OCI-LY1 (cell line): ENCODE results near the gene ANO6.

Source experiments
- H2AFZ ChIP-seq: fragments of 200-600 bp; sonication (generic), shearing (Covaris generic); 2 replicates; pipeline ENCODE4 v1.6.0; 2014; ENCODE audit warnings: antibody characterized with exemption, mild to moderate bottlenecking, low read length
- H3F3A ChIP-seq: fragments of 200-600 bp; sonication (generic), shearing (Covaris generic); 2 replicates; pipeline ENCODE4 v1.6.0; 2014; ENCODE audit warnings: mild to moderate bottlenecking, antibody characterized with exemption, low read length, moderate library complexity; ENCODE audit not compliant: insufficient read depth
- H3K27ac ChIP-seq: fragments of 200-600 bp; sonication (generic); 2 replicates; pipeline ENCODE4 v1.5.1; 2014; ENCODE audit warnings: low read length, mixed run types, mild to moderate bottlenecking, low read depth; ENCODE audit not compliant: poor library complexity, severe bottlenecking
- H3K27me3 ChIP-seq: fragments of 200-600 bp; sonication (generic); 2 replicates; pipeline ENCODE4 v1.6.0; 2014; ENCODE audit warnings: antibody characterized with exemption, mild to moderate bottlenecking, low read length, moderate library complexity; ENCODE audit not compliant: insufficient read depth
- H3K36me3 ChIP-seq: fragments of 200-600 bp; sonication (generic); 2 replicates; pipeline ENCODE4 v1.6.1; 2014; ENCODE audit warnings: mild to moderate bottlenecking, antibody characterized with exemption, low read length, moderate library complexity, mixed read lengths; ENCODE audit not compliant: insufficient read depth
- H3K4me1 ChIP-seq: fragments of 200-600 bp; sonication (generic); 2 replicates; pipeline ENCODE4 v1.5.1; 2014; ENCODE audit warnings: mild to moderate bottlenecking, low read length, moderate library complexity; ENCODE audit not compliant: insufficient read depth, severe bottlenecking
- H3K4me2 ChIP-seq: fragments of 200-600 bp; sonication (generic), shearing (Covaris generic); 2 replicates; pipeline ENCODE4 v1.6.1; 2014; ENCODE audit warnings: low read length
- H3K4me3 ChIP-seq: fragments of 200-600 bp; sonication (generic); 2 replicates; pipeline ENCODE4 v1.5.1; 2014; ENCODE audit warnings: low read length, low read depth, mild to moderate bottlenecking, mixed read lengths; ENCODE audit not compliant: poor library complexity, severe bottlenecking
- H3K79me2 ChIP-seq: fragments of 200-600 bp; shearing (Covaris generic); 2 replicates; pipeline ENCODE4 v1.6.1; 2016; ENCODE audit warnings: mixed run types, low read length, mixed read lengths; ENCODE audit not compliant: insufficient read depth
- H3K9ac ChIP-seq: fragments of 200-600 bp; sonication (generic), shearing (Covaris generic); 2 replicates; pipeline ENCODE4 v1.6.1; 2014; ENCODE audit warnings: mild to moderate bottlenecking, low read length, mixed read lengths
- H3K9me2 ChIP-seq: fragments of 200-600 bp; sonication (generic), shearing (Covaris generic); 2 replicates; pipeline ENCODE4 v1.6.1; 2014; ENCODE audit warnings: low read depth, mild to moderate bottlenecking, low read length, mixed read lengths
- H3K9me3 ChIP-seq: fragments of 200-600 bp; shearing (Covaris generic); 2 replicates; pipeline ENCODE4 v1.6.1; 2014; ENCODE audit warnings: low read length, mixed read lengths
- H4K20me1 ChIP-seq: fragments of 200-600 bp; sonication (generic), shearing (Covaris generic); 2 replicates; pipeline ENCODE4 v1.6.0; 2016; ENCODE audit warnings: mild to moderate bottlenecking, low read length; ENCODE audit not compliant: insufficient read depth
- EZH2 ChIP-seq: fragments of 200-600 bp; sonication (generic), shearing (Covaris generic); IDR thresholded peaks from 2 replicates; pipeline ENCODE4 v1.8.0; 2017; ENCODE audit warnings: borderline replicate concordance, mixed run types, mild to moderate bottlenecking, antibody characterized with exemption, low read length, moderate library complexity, mixed read lengths
- TF ChIP-seq, protein P1 (sequence below): fragments of 200-600 bp; sonication (generic), shearing (Covaris generic); IDR thresholded peaks from 2 replicates; pipeline ENCODE4 v1.5.1; 2017; ENCODE audit warnings: mild to moderate bottlenecking, antibody characterized with exemption, low read length, moderate library complexity, mixed read lengths

ANO6 gene

DNA sequence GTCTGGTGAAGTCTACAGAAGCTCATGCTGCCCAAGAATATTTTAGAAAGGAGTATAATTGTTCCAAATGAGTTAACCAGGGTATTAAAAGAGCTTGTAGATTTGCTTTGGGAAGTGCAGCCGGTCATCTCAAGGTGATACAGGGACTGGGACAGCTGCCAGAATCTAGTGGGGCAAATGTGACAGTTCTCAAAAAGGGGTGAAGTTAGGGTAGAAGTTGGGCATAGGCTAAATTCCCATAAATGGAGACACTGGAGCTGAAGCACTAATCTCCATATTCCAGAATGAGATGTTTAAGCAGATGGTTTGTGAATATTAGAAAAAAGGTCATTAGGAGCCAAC is 94.7 kb downstream of the ANO6 start:
- Histone ChIP-seq H3F3A (no peaks in the 10 kb centered on the region), H3K9me3 (no peaks in the 10 kb centered on the region), H3K27me3 (no peaks in the 10 kb centered on the region), H3K27ac (no peak overlapping the region), H3K9ac (no peak overlapping the region), H3K4me1 (no peaks in the 10 kb centered on the region), H3K4me3 (no peak overlapping the region), H3K4me2 (no peak overlapping the region), H3K79me2 (no peaks in the 10 kb centered on the region), H3K9me2 (no peaks in the 10 kb centered on the region), H4K20me1 (no peaks in the 10 kb centered on the region), H3K36me3 (no peaks in the 10 kb centered on the region), H2AFZ (no peak overlapping the region)
- TF ChIP-seq, protein P1, sequence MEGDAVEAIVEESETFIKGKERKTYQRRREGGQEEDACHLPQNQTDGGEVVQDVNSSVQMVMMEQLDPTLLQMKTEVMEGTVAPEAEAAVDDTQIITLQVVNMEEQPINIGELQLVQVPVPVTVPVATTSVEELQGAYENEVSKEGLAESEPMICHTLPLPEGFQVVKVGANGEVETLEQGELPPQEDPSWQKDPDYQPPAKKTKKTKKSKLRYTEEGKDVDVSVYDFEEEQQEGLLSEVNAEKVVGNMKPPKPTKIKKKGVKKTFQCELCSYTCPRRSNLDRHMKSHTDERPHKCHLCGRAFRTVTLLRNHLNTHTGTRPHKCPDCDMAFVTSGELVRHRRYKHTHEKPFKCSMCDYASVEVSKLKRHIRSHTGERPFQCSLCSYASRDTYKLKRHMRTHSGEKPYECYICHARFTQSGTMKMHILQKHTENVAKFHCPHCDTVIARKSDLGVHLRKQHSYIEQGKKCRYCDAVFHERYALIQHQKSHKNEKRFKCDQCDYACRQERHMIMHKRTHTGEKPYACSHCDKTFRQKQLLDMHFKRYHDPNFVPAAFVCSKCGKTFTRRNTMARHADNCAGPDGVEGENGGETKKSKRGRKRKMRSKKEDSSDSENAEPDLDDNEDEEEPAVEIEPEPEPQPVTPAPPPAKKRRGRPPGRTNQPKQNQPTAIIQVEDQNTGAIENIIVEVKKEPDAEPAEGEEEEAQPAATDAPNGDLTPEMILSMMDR, result no peak
- no peak for TF ChIP-seq EZH2

DNA sequence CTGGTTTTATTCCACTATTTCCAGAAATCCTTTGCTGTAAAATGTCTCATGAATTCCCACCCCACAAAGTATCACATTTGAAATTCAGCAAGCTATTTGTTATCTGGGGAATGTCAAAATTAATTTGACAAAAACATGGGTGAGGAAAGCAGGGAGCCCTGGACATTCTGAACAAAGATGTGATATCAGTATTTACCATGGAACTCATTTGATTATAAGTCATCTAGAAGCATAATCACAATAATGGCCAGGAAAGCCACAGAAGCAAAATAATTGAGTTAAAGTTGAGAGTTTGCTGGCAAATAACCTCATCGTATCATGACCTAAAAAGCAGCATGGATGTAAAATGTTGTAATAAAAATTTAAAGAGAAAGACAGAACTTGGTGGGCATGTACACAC is 96.1 kb downstream of the ANO6 start:
- no peaks in the 10 kb centered on the region for H3K79me2 ChIP-seq
- H3K9me3 ChIP-seq, result no peaks in the 10 kb centered on the region
- H3K9me2 ChIP-seq, result no peaks in the 10 kb centered on the region
- H3K4me3 ChIP-seq, result no peak overlapping the region
- H3K36me3 ChIP-seq, result no peaks in the 10 kb centered on the region
- no peaks in the 10 kb centered on the region for H3K4me1 ChIP-seq
- no peak overlapping the region for H3K27ac ChIP-seq
- no peaks in the 10 kb centered on the region for H3K27me3 ChIP-seq
- H3K9ac ChIP-seq, result no peak overlapping the region
- no peak overlapping the region for H3K4me2 ChIP-seq
- TF ChIP-seq, protein P1, result no peak
- TF ChIP-seq EZH2, result no peak
- H4K20me1 ChIP-seq, result no peaks in the 10 kb centered on the region
- H2AFZ ChIP-seq, result no peak overlapping the region
- H3F3A ChIP-seq, result no peaks in the 10 kb centered on the region

DNA sequence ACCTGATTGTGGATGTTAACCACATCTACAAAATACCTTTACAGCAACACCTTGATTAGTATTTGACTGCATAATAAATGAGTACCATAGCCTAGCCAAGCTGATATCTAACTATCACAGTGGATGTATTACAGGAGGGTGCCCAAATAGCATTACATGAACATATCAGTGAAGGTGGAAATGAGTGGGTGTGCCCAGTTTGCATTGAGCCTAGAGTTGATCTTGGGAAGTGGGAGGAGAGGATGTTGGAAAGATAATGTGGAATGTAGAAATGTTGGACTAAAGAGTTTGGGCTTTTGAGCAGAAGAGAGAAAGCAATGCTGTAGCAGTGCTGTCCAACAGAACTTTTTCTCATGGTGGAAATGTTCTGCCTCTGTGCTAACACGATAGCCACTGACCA is 98.9 kb downstream of the ANO6 start:
- TF ChIP-seq EZH2, result no peak
- TF ChIP-seq, protein P1, result no peak
- H3F3A ChIP-seq, result no peaks in the 10 kb centered on the region
- H2AFZ ChIP-seq, result no peak overlapping the region
- no peak overlapping the region for H3K9ac ChIP-seq
- H3K36me3 ChIP-seq, result no peaks in the 10 kb centered on the region
- H3K79me2 ChIP-seq, result no peaks in the 10 kb centered on the region
- H3K9me3 ChIP-seq, result no peaks in the 10 kb centered on the region
- no peak overlapping the region for H3K4me3 ChIP-seq
- H3K4me2 ChIP-seq, result no peak overlapping the region
- H3K4me1 ChIP-seq, result no peaks in the 10 kb centered on the region
- H4K20me1 ChIP-seq, result no peaks in the 10 kb centered on the region
- no peaks in the 10 kb centered on the region for H3K9me2 ChIP-seq
- no peaks in the 10 kb centered on the region for H3K27me3 ChIP-seq
- no peak overlapping the region for H3K27ac ChIP-seq
